Neural progenitor cell (in vitro differentiated cells): ENCODE results near the gene CAMK2D. TPM values are rescaled to one million over a fixed set of nuclear protein-coding genes. Genes with fewer than 3 reads are reported as not detected.

Experiments used
- DNase-seq: peaks from one replicate; pipeline ENCODE4 v3.0.0-alpha.2; 2016; ENCODE audit warnings: low spot score
- H2AFZ ChIP-seq: fragments of 200-600 bp; sonication (generic); replicated peaks from 2 replicates; pipeline ENCODE4 v1.6.1; 2016; ENCODE audit warnings: antibody characterized with exemption
- H3F3A ChIP-seq: fragments of 200-600 bp; sonication (generic); 2 replicates; pipeline ENCODE4 v1.6.1; 2016; ENCODE audit warnings: antibody characterized with exemption, low read depth
- H3K27ac ChIP-seq: fragments of 200-600 bp; sonication (generic); 2 replicates; pipeline ENCODE4 v1.5.1; 2016; ENCODE audit warnings: mild to moderate bottlenecking
- H3K27me3 ChIP-seq: fragments of 200-600 bp; sonication (generic); 2 replicates; pipeline ENCODE4 v1.6.1; 2016; ENCODE audit warnings: mild to moderate bottlenecking, moderate library complexity
- H3K36me3 ChIP-seq: fragments of 200-600 bp; sonication (generic); 2 replicates; pipeline ENCODE4 v1.5.1; 2016
- H3K4me1 ChIP-seq: fragments of 200-600 bp; sonication (generic); 2 replicates; pipeline ENCODE4 v1.6.1; 2016; ENCODE audit warnings: mixed run types
- H3K4me2 ChIP-seq: fragments of 200-600 bp; sonication (generic); 2 replicates; pipeline ENCODE4 v1.6.1; 2016
- H3K4me3 ChIP-seq: fragments of 200-600 bp; sonication (generic); 2 replicates; pipeline ENCODE4 v1.5.1; 2016
- H3K79me2 ChIP-seq: fragments of 200-600 bp; sonication (generic); 2 replicates; pipeline ENCODE4 v1.6.1; 2016; ENCODE audit warnings: low read depth
- H3K9ac ChIP-seq: fragments of 200-600 bp; sonication (generic); 2 replicates; pipeline ENCODE4 v1.6.1; 2016
- H3K9me3 ChIP-seq: fragments of 200-600 bp; sonication (generic); 2 replicates; pipeline ENCODE4 v1.5.1; 2016; ENCODE audit warnings: low read depth
- H4K20me1 ChIP-seq: fragments of 200-600 bp; sonication (generic); 2 replicates; pipeline ENCODE4 v1.6.1; 2016; ENCODE audit warnings: low read depth
- H3K27ac Mint-ChIP-seq: 3 replicates; pipeline ENCODE4 v1.8.0; 2021; ENCODE audit warnings: mixed read lengths
- H3K27me3 Mint-ChIP-seq: 2 replicates; pipeline ENCODE4 v1.8.0; 2022; ENCODE audit warnings: low read depth, mild to moderate bottlenecking, inconsistent platforms, moderate library complexity, mixed read lengths; ENCODE audit not compliant: insufficient read depth
- H3K36me3 Mint-ChIP-seq: 3 replicates; pipeline ENCODE4 v1.8.0; 2021; ENCODE audit warnings: mixed read lengths
- H3K4me1 Mint-ChIP-seq: 3 replicates; pipeline ENCODE4 v1.8.0; 2021; ENCODE audit warnings: mixed read lengths
- H3K4me3 Mint-ChIP-seq: 3 replicates; pipeline ENCODE4 v1.8.0; 2021; ENCODE audit warnings: mild to moderate bottlenecking, moderate library complexity, mixed read lengths
- H3K9me3 Mint-ChIP-seq: 3 replicates; pipeline ENCODE4 v1.8.0; 2020; ENCODE audit warnings: mixed read lengths
- CTCF ChIP-seq: fragments of 200-600 bp; sonication (generic); IDR thresholded peaks from 2 replicates; pipeline ENCODE4 v1.5.1; 2017; ENCODE audit warnings: antibody characterized with exemption, mild to moderate bottlenecking
- EZH2 ChIP-seq: fragments of 200-600 bp; sonication (generic); IDR thresholded peaks from 2 replicates; pipeline ENCODE4 v1.6.1; 2017; ENCODE audit warnings: antibody characterized with exemption, mild to moderate bottlenecking, moderate library complexity
- EZH2phosphoT487 ChIP-seq: fragments of 200-600 bp; sonication (generic); IDR thresholded peaks from 2 replicates; pipeline ENCODE4 v1.6.1; 2017; ENCODE audit warnings: antibody characterized with exemption
- total RNA-seq: library from RNA; depleted of rRNA; stranded (reverse); fragments of >200 nt; gene quantifications from 2 replicates; pipeline ENCODE4 v1.2.3, GENCODE V29; 2015; ENCODE audit warnings: low replicate concordance

The CAMK2D gene
- total RNA-seq, 1 donor from 2014 or later: 33.2 TPM

- Histone ChIP-seq H3K4me3 (no peak overlapping the region), H3K79me2 (no peaks in the 10 kb centered on the region), H4K20me1 (no peaks in the 10 kb centered on the region), H3K27me3 (no peaks in the 10 kb centered on the region), H3K27ac (no peak overlapping the region), H3K36me3 (no peaks in the 10 kb centered on the region), H3K4me1 (peaks cover 7% of the 10 kb centered on the region), H3K9me3 (no peaks in the 10 kb centered on the region), H3K9ac (no peak overlapping the region), H3F3A (no peaks in the 10 kb centered on the region), H3K4me2 (no peak overlapping the region), H2AFZ (no peak overlapping the region)
- Mint-ChIP-seq H3K36me3 (peaks cover 3% of the 10 kb centered on the region), H3K4me3 (no peak overlapping the region), H3K27ac (no peak overlapping the region), H3K9me3 (no peaks in the 10 kb centered on the region), H3K4me1 (peaks cover 7% of the 10 kb centered on the region), H3K27me3 (no peaks in the 10 kb centered on the region)
- TF ChIP-seq CTCF: no peak
- no peak for TF ChIP-seq EZH2phosphoT487
- TF ChIP-seq EZH2: no peak
- DNase-seq: no peak
These were observed 11.2 kb downstream of the CAMK2D start for GRCh38 chr4:113750296-113750695.

GRCh38 chr4:113749178-113749577 is 12.4 kb downstream of the CAMK2D start:
- DNase-seq: no peak
- Mint-ChIP-seq H3K4me1 (peaks cover 7% of the 10 kb centered on the region), H3K9me3 (no peaks in the 10 kb centered on the region), H3K36me3 (peaks cover 3% of the 10 kb centered on the region), H3K27me3 (no peaks in the 10 kb centered on the region), H3K4me3 (no peak overlapping the region), H3K27ac (no peak overlapping the region)
- no peaks in the 10 kb centered on the region for H3F3A ChIP-seq
- no peaks in the 10 kb centered on the region for H3K79me2 ChIP-seq
- TF ChIP-seq EZH2 (no peak), CTCF (no peak), EZH2phosphoT487 (no peak)
- no peaks in the 10 kb centered on the region for H3K27me3 ChIP-seq
- no peak overlapping the region for H3K4me3 ChIP-seq
- H3K4me1 ChIP-seq: peaks cover 7% of the 10 kb centered on the region
- no peak overlapping the region for H3K4me2 ChIP-seq
- no peak overlapping the region for H2AFZ ChIP-seq
- no peak overlapping the region for H3K27ac ChIP-seq
- H4K20me1 ChIP-seq: no peaks in the 10 kb centered on the region
- no peak overlapping the region for H3K9ac ChIP-seq
- H3K36me3 ChIP-seq: no peaks in the 10 kb centered on the region
- no peaks in the 10 kb centered on the region for H3K9me3 ChIP-seq

- H3K9me3 ChIP-seq: no peaks in the 10 kb centered on the region
- H3K36me3 ChIP-seq: no peaks in the 10 kb centered on the region
- TF ChIP-seq EZH2: no peak
- no peaks in the 10 kb centered on the region for H3F3A ChIP-seq
- no peak for DNase-seq
- no peaks in the 10 kb centered on the region for H4K20me1 ChIP-seq
- Mint-ChIP-seq H3K9me3 (no peaks in the 10 kb centered on the region), H3K27me3 (no peaks in the 10 kb centered on the region), H3K4me3 (no peak overlapping the region), H3K4me1 (peaks cover 7% of the 10 kb centered on the region), H3K27ac (no peak overlapping the region), H3K36me3 (peaks cover 3% of the 10 kb centered on the region)
- H3K4me3 ChIP-seq: no peak overlapping the region
- H3K4me1 ChIP-seq: peaks cover under 1% of the 10 kb centered on the region
- H3K27ac ChIP-seq: no peak overlapping the region
- no peaks in the 10 kb centered on the region for H3K27me3 ChIP-seq
- H3K79me2 ChIP-seq: no peaks in the 10 kb centered on the region
- H2AFZ ChIP-seq: no peak overlapping the region
- no peak overlapping the region for H3K4me2 ChIP-seq
- no peak overlapping the region for H3K9ac ChIP-seq
These were observed 13.6 kb downstream of the CAMK2D start for GRCh38 chr4:113747949-113748348.

- Mint-ChIP-seq H3K27ac (no peak overlapping the region), H3K27me3 (no peaks in the 10 kb centered on the region), H3K4me1 (peaks cover 2% of the 10 kb centered on the region), H3K4me3 (no peak overlapping the region), H3K36me3 (peaks cover under 1% of the 10 kb centered on the region), H3K9me3 (no peaks in the 10 kb centered on the region)
- Histone ChIP-seq H3K9me3 (no peaks in the 10 kb centered on the region), H3K79me2 (no peaks in the 10 kb centered on the region), H4K20me1 (no peaks in the 10 kb centered on the region), H3K4me3 (no peak overlapping the region), H2AFZ (no peak overlapping the region), H3F3A (no peaks in the 10 kb centered on the region), H3K36me3 (no peaks in the 10 kb centered on the region), H3K27me3 (no peaks in the 10 kb centered on the region), H3K9ac (no peak overlapping the region), H3K4me1 (no peaks in the 10 kb centered on the region), H3K4me2 (no peak overlapping the region), H3K27ac (no peak overlapping the region)
- DNase-seq: no peak
- no peak for TF ChIP-seq CTCF
- no peak for TF ChIP-seq EZH2
- TF ChIP-seq EZH2phosphoT487: no peak
These were observed 15.8 kb downstream of the CAMK2D start for GRCh38 chr4:113745711-113746110.
